Hepatocyte (in vitro differentiated cells): ENCODE data around the gene ANKRD13C.

Experiments used
- EZH2 ChIP-seq: fragments of 200-600 bp; sonication (generic); IDR thresholded peaks from 2 replicates; pipeline ENCODE4 v1.6.1; 2016; ENCODE audit warnings: antibody characterized with exemption, mild to moderate bottlenecking, borderline replicate concordance
- TF ChIP-seq, protein P1 (sequence below): fragments of 200-600 bp; sonication (generic); IDR thresholded peaks from 2 replicates; pipeline ENCODE4 v1.5.1; 2016; ENCODE audit warnings: antibody characterized with exemption, mild to moderate bottlenecking; ENCODE audit not compliant: poor library complexity

- TF ChIP-seq, protein P1, sequence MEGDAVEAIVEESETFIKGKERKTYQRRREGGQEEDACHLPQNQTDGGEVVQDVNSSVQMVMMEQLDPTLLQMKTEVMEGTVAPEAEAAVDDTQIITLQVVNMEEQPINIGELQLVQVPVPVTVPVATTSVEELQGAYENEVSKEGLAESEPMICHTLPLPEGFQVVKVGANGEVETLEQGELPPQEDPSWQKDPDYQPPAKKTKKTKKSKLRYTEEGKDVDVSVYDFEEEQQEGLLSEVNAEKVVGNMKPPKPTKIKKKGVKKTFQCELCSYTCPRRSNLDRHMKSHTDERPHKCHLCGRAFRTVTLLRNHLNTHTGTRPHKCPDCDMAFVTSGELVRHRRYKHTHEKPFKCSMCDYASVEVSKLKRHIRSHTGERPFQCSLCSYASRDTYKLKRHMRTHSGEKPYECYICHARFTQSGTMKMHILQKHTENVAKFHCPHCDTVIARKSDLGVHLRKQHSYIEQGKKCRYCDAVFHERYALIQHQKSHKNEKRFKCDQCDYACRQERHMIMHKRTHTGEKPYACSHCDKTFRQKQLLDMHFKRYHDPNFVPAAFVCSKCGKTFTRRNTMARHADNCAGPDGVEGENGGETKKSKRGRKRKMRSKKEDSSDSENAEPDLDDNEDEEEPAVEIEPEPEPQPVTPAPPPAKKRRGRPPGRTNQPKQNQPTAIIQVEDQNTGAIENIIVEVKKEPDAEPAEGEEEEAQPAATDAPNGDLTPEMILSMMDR = no peak
- no peak for TF ChIP-seq EZH2
Observed at GRCh38 chr1:70403759-70404158, 49.2 kb upstream of the ANKRD13C start.
